DMS114 treated with DMSO at 0.1 percent for 48 hours (cell line): ENCODE results near the gene SPATA12.

Source experiments
- DNase-seq: peaks from one replicate; lab custom pipeline; 2025; ENCODE audit not compliant: unreplicated experiment; lab: John Stamatoyannopoulos, UW

Gene SPATA12, protein sequence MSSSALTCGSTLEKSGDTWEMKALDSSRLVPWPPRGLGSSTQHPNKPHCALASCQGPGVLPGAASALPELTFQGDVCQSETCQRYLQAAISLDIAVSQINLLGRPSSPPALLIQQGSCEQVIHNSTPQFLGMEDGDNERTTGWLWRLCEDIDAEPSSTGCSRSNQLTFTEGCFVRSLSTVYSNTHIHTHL

DNA sequence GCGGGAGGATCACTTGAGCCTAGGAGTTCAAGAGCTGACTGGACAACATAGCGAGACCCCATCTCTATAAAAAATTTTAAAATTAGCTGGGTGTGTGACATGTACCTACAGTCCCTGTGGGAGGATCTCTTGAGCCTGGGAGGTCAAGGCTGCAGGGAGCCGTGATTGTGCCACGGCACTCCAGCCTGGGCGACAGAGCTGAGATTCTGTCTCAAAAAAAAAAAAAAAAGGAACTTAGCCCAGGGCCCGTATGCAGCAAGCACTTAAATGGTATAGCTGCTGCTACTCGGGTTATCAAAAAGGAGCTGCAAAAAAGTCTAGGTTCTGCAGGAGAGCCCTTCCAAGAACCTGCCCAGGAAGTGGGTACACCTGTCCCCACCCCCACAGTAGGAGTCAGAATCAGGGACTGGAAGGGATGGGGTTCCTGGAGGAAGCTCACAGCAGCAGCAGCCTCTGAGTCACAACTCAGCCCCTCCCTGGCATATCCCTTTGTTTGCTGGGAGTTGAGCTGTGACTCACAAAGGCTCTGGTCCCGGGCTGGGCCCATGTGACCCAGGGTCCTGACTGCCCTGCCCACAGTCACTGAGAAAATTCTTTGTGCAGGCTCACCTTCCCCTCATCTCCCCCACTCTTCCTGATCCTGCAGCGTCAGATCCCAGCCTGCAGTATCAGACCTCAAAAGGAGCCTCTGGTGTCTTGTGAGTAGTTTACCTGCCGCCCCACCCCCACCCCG lies at the start of gene SPATA12:
TSS of gene SPATA12 (plus strand) at position 576 of the 733 bp plus-strand sequence. CDS start 13,031 bp downstream, outside the sequence.
- DNase-seq = no peak

DNA sequence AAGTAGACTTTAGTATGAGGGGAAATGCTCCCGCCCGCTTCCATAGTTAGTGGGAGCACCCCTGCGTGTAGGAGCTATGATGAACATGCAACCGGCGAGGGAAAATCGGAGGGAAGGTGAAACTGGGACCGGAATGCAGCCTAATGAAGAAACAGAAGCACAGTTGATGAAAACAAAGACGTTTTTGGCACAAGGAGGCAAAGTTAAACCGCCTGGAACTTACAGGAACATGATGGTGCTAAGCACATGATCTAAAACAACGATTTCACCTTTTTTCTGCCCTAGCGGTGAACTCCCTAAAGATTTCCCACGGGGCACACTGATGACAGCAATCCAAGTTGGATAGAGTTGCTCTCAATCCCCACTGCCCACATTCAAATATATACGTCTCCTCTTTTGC lies 49.4 kb upstream of the SPATA12 start:
- no peak for DNase-seq

DNA sequence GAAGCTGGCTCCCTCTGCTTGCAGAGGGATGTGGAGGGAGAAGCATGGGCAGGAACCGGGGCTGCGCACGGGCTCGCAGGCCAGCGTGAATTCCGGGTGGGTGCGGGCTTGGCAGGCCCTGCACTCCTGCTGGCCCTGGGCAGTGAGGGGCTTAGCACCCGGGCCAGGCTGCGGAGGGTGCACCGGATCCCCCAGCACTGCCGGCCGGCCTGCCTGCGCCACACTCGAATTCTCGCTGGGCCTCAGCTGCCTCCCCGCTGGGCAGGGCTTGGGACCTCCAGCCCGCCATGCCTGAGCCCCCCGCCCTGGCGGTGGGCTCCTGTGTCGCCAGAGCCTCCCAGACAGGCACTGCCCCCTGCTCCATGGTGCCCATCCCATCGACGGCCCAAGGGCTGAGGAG lies 47.6 kb upstream of the SPATA12 start:
- no peak for DNase-seq

DNA sequence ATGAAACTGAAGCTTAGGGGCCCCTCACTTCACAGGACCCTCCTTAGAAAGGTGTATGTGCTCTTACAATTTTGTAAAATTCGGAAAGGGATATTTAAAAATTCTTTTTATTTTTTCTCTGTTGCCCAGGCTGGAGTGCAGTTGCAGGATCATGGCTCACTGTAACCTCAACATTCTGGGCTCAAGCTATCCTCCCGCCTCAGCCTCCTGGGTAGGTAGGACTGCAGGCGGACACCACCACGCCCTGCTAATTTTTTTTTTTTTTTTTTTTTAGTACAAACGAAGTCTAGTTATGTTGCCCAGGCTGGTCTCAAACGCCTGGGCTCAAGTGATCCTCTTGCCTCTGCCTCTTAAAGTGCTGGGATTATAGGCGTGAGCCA lies 45.1 kb upstream of the SPATA12 start:
- DNase-seq = no peak

DNA sequence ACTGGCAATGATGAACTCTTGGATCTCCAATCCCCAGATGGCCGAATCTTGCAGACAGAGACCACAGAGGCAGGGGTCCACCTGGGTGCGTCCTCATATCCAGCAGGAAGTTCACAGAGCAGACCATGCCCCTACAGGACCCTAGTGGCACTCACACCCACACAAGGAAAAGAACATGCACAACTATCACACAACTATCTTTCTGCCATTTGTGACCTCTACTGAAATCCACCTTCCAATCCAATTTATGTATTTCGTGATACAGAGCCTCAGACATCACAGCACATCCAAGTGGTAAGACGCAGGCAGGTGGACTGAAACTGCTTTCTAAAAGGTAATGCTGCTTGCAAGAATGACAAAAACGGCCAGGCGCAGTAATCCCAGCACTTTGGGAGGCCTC lies 44.6 kb upstream of the SPATA12 start:
- DNase-seq = no peak

DNA sequence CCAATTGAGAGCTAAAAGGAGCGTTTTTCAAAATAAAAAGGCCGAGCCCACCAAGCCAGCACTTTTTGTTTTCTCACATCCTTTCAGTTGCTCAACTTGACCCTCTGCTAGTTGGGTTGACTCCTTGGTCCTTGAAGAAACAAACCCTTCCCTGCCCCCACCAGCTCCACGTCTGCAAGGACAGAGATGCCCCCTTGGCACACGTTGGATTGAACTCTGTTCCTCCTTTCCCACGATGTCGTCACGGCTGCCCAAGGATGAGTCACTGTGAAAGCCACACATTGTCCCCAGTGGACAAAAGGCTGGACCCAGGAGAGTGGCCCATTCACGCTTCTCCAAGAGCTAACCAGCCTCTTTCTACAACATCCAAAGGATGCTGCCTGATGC lies 43.0 kb upstream of the SPATA12 start:
- no peak for DNase-seq

DNA sequence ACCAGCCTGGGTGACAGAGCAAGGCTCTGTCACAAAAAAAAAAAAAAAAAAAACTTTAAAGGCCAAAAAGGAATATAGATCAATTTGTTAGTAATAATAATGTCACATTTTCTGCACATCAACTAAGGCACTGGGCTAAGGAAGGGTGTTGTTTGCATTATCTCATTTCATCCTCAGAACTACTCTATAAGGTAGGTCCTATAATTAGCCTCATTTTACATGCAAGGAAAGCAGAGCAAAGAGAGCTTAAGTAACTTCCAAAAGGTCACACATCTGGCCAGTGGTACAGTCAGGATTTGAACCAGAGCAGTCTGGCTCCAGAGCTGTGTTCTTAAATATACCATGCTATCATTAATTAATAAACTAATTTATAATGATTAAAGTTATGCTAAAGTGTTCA lies 42.2 kb upstream of the SPATA12 start:
- no peak for DNase-seq

DNA sequence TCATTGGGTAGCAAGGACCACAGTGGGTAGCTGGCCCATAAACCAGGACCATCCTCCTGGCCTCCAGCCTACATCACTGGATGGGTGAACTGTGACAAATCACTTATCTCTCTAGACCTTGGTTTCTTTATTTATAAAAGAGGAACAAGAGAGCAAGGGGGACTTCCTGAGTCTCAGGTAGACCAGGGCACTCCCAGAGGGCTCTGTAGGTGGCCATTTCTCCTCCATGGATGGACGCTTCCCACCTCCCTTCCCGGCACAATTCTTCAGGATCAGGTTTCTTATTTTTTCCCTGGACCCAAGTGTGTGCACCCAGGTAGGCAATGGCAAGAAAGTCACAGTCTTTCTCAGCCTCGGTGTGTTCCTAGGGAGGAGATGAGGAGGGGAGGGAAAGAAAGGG lies 41.4 kb upstream of the SPATA12 start:
- DNase-seq = no peak

DNA sequence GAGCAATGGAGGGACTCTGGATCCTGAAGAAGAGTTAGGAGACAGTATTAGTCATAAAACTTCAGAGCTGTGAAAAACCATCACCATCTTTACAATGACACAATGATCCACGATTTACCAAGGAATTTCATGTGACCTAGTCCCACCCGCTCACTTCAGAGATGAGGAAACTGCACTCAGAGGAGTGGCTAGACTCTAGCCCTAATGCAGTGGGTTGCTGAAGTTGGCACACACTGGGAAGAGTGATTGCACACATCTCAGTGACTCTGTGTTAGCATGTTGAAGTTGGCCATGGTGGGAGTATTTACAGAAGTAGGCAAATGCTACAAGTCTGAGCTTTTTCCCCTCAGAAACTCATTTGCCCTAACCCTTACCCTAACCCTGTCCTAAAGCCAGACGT lies 35.2 kb upstream of the SPATA12 start:
- no peak for DNase-seq

DNA sequence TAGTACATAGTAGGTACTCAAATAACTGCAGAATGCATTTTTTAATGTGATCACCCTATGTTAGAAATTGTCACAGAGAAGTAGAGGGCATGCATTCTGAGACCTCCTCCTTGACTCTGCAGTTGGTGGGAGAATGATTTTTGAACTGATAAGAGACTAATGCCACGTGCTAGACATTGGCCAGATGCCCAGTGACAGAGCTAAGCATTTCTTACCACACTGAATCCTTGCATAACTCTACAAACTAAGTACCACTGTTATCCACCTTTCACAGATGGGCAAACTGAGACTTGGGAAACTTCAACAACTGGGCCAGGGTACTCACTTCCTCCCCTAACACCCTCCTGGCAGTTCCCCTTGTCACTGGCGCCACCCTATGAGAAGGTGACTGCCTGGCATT lies 33.5 kb upstream of the SPATA12 start:
- DNase-seq = no peak

DNA sequence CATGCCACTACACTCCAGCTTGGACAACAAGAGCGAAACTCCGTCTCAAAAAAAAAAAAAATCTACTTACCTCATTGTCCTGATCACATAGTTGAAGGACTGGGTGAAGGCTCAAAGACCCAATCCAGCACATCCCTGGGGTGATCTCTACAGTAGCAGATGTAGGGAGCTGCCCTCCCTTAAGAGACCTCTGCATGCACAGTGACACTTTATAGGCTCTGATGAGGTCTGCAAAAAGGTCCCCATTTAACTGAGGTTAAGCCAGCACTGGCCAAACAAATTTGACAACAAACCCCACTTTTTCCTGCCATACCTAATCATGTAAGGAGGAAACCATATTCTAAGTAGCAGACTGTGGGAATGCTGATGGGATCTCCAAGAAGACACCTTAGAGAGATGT lies 31.1 kb upstream of the SPATA12 start:
- DNase-seq = no peak

DNA sequence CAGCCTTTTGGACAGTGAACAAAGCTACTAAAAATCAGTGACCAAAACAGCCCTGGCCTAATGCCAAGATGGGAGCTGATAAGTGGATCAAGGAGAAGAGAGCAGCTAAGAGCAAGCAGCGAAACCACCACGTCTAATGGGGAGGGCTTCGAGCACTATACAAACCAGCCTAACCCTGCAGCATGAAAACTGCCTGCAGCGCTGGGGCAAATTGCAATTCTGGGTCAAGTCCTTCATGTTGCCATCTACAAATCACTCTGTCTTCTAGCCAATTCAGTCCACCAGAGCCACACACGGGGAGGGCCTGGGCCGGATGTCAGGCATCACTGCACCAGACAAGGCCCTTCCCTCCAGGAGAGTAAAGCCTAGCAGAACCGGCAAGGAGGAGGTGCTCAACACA lies 30.5 kb upstream of the SPATA12 start:
- DNase-seq = no peak

DNA sequence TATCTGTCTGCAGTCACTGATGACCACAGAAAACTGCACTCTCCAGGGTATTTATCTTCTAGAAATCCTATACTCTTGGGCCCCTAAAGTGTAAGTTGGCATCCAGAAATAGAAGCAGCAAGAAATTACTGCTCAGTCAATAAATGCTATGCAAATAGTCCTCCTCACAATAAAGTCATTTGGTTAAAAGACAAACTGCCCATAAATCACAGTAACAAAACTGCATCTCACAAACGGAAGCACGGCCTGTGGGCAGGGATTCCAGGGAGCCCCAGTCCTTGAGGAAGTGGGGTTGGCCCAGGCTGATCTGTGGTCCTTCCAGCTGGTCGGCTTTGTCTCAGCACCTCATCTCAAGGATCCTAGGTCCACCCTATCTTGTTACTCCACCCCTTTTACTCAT lies 29.7 kb upstream of the SPATA12 start:
- DNase-seq = no peak

DNA sequence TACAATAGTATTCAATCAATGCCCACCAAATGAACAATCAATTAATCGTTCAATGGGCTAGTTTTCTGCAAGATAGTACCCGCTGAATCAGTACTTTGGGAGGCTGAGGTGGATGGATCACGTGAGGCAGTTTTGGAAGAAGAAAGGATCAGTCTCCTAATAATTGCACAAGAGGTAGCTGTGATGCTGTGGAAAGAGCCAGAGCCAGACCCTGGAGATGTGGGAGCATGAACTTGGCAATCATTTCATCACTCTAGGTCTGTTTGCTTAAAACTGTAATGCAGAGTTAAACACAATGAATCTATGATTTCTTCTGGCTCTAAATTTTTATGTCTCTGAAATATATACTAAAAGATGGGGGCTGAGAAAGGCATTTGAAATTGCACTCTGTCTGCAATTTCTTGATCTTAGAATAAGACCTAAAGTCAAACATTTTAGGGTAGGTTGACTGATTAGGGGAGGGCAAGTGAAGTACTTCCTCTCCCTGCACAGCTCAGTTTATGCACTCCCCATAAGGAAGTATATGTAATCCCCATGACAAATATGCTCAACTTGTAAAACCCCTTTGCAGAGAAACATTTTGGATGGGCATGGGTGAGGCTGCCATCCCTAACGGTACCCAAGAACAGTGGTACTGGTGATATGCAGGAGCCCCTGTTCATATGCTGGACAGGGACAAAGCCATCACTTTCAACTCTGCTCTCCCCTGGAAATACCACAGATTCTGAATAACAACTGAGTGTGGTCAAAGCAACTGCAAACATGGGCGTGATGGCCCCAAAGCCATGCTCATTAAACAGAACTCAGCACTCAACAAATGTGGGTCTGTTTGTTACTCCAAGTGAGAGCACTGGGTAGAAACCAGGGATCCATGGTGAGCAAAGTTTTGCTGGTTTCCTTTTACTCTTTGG lies 28.6 kb upstream of the SPATA12 start:
- no peak for DNase-seq

DNA sequence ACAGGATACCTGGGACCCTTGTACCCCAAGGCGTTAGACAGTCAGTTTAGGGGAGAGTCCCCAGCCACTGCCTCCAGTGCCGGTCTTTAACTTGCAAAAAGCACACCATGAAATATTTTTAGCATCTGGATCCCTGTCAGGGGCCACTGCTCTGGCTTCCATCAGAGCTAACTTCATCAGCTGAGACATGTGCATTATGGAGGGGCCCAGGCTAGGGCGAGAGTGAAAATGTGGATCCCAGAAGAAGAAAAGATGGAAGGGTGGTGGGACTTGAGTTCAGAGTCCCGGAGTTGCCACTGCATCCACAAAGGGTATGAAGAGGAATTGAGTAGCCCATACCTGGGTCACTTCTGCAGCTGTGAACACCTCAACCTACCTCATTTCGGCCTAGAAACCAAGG lies 23.5 kb upstream of the SPATA12 start:
- no peak for DNase-seq

DNA sequence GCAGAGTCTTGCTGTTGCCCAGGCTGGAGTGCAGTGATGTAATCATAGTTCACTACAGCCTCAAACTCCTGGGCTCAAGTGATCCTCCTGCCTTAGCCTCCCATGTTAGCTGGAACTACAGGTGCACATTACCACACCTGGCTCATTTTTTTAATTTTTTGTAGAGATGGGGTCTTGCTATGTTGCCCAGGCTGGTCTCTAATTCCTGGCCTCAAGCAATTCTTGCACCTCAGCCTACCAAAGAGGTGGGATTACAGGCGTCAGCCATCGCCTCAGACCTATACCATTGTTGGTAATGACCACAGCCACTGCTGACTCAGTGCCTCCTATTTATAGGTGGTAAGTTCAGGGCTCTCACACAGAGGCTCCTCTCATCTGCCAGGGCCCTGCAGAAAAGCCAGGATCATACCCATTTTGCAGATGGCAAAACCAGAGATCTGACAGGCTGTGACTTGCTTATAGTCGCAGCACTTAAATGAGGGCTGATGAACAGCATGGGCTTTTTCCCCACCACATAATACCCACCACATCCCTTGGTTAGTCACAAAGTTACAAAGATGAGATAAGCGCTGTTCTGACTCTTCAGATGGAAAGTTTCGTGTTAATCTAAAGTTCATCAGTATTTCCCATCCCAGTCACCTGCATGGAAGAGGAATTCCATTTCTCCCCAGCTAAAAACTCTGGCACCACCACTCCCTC lies 21.8 kb upstream of the SPATA12 start:
- DNase-seq = no peak

DNA sequence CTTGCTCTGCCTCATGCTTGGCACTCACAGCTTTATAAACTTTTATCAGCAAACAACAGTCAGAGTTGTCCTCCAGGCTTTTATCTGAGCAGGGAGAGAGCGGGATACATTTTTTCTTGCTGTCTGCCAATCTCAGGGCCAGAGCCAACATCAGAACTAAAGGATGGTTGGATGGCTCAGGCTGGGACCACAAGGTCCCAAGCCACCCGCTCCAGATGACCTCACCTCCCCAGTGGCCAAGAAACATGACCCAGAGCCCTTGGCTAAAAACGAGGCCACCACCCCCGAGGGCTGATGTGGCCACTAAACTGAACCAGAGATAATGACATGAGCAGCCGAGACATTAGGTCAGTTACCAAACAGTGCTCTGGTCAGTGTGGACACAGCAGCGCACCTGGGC lies 18.8 kb upstream of the SPATA12 start:
- DNase-seq = no peak

DNA sequence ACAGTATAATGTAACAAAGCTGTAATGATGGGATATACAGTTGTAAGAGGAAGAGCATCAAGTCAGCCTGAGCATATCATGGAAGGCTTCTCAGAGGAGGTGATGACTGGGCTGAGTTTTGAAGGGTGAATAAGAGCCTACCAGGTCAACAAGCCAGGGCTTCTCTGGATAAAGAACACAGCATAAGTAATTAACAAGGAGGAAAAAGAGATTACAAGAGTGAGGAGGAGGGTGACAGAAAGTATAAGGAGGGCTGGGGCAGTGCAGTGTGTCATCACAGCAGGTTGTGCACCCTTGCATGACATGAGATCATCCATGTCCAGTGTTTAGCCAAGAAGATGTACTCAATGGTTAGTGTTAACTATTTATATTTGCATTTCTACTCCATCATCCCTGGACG lies 16.9 kb upstream of the SPATA12 start:
- no peak for DNase-seq

DNA sequence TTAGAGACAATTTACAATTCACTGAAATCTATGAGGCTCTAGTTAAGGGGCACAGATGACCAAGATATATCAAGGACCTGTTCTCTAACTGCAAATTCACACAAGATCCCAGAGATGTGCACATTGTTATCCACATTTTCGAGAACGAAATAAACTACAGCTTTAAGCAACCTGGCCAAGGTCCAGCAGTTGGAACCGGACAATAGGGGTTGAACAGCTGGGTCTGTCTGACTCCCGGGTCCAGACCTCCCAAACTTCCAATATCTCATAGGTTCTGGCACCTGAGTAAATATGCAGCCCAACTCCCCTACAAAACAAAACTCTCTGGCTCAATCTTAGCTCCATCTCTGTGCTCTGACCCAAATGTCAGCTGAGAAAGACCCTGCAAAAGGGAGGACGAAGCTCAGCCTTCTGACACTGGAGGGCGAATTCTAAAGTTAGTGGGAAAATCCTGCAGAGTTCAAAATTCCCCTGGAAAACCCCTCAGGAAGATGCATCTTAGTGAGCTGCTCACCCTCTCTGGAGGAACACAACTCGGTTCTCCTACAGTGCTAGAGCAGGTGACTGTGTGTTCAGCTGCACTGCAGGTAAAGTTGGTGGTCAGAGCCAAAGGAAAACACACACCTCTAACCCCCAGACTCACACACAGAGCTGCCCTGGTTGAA lies 14.2 kb upstream of the SPATA12 start:
- DNase-seq = no peak

DNA sequence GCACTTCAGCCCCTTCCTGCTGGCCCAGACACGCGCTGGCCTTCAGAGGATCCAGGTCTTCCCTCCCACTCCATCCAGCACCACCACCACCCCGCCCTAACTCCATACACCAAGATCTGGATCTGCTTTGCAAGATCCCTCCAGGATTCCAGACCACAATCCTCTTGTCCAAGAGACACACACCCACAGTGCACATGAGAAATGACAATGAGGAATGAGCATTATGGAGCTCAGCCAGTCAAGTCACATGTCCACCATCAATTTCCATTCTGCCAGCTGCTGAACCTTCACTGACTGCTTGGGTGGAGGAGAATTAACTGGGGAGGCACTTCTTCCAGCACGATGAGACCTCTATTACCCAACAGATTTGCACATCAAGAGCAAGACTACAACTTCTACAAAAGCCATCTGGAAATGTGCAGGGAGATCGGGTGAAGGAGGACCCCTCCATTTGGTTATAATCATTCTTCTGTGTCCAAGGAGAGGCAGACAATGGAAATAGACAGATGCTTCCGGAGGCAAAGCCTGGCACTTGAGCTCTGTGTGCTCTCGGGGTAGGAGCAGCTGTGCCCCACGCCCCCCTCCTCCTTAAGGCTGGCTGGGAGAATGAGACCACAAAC lies 12.3 kb upstream of the SPATA12 start:
- DNase-seq = no peak
